Vagina (tissue), 2 donors: ENCODE data around the gene PLEKHD1.

Experiments used
- CTCF ChIP-seq, 3 experiments: fragments of 450-650 bp in 2 of 3; fragments of 200-600 bp in 1 of 3; sonication (generic) in 1 of 3; IDR thresholded peaks; one replicate each; pipeline ENCODE4 v1.5.1; 2017 to 2019; ENCODE audit warnings: antibody characterized with exemption in 3 of 3, mild to moderate bottlenecking in 2 of 3, moderate library complexity in 2 of 3
- POLR2A ChIP-seq, 2 donors: fragments of 450-650 bp; IDR thresholded peaks; one replicate each; pipeline ENCODE4 v1.6.1; 2017; ENCODE audit warnings: antibody characterized with exemption in 2 of 2, mild to moderate bottlenecking in 2 of 2, moderate library complexity in 2 of 2
- POLR2AphosphoS5 ChIP-seq, 2 donors: sonication (generic); formaldehyde crosslinking; IDR thresholded peaks; one replicate each; pipeline ENCODE4 v1.9.0; 2017; ENCODE audit warnings: antibody characterized with exemption in 2 of 2, mild to moderate bottlenecking in 2 of 2, low read depth in 1 of 2; ENCODE audit not compliant: insufficient read depth in 1 of 2

DNA sequence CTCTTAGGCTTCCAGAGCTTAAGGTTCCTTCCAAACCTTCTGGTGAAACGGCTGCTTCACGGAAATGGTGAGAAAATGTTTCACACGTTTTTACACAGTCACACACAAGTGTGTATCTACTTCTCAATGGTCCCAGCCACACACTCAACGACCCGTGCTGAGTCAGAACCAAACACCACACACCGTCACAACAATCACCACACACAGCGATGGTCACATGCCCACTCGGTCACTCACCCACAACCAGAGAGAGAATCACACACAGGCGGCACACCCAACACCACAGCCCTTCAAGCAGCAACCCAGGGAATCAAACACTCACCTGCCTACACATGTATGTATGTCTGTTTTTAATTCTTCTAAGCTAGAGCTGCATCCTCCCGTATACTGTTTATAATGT lies 12.6 kb upstream of the PLEKHD1 start:
- TF ChIP-seq POLR2A (IDR thresholded peaks at IDR 0.05) (no peak), CTCF (IDR thresholded peaks at IDR 0.05) (no peak), POLR2AphosphoS5 (IDR thresholded peaks at IDR 0.05; ENCODE audit: insufficient read depth in 1 of 2, low read depth in 1 of 2) (no peak)
